Putamen (tissue), 1 donor: ENCODE results near the gene PGD.
A peak's percentile ranks its signal among the peaks of the same experiment; 100 is the strongest.

Experiments
- DNase-seq: peaks from one replicate; pipeline ENCODE4 v3.0.0-alpha.2; 2016; ENCODE audit warnings: low spot score

The PGD gene

GRCh38 chr1:10398734-10399443 is at the start of gene PGD:
Gene PGD, plus strand, starts transcription at chr1:10399064. Its CDS starts 54 bp downstream, at chr1:10399118.
- DNase-seq = peak; percentile 98

- no peak for DNase-seq
Observed at GRCh38 chr1:10353282-10353681, 45.6 kb upstream of the PGD start.

- DNase-seq = no peak
Observed at GRCh38 chr1:10353693-10354092, 45.2 kb upstream of the PGD start.

GRCh38 chr1:10360045-10360444 is 38.8 kb upstream of the PGD start:
- no peak for DNase-seq

GRCh38 chr1:10361515-10361914 is 37.3 kb upstream of the PGD start:
- DNase-seq = no peak

- DNase-seq = no peak
Observed at GRCh38 chr1:10368194-10368593, 30.7 kb upstream of the PGD start.

GRCh38 chr1:10374442-10374860 is 24.4 kb upstream of the PGD start:
- no peak for DNase-seq

- peak; percentile 39 for DNase-seq
Observed at GRCh38 chr1:10377365-10378029, 21.4 kb upstream of the PGD start.

GRCh38 chr1:10378081-10378841 is 20.6 kb upstream of the PGD start:
- DNase-seq = peak; percentile 45

- DNase-seq = no peak
Observed at GRCh38 chr1:10379101-10379620, 19.7 kb upstream of the PGD start.

GRCh38 chr1:10379676-10380075 is 19.2 kb upstream of the PGD start:
- no peak for DNase-seq

GRCh38 chr1:10380594-10381275 is 18.1 kb upstream of the PGD start:
- DNase-seq = peak; percentile 20

- DNase-seq = no peak
Observed at GRCh38 chr1:10383630-10384029, 15.2 kb upstream of the PGD start.

GRCh38 chr1:10384219-10384618 is 14.6 kb upstream of the PGD start:
- DNase-seq = no peak

GRCh38 chr1:10386761-10387676 is 11.8 kb upstream of the PGD start:
- no peak for DNase-seq

GRCh38 chr1:10387677-10388386 is 11.0 kb upstream of the PGD start:
- DNase-seq = peak; percentile 27

- DNase-seq = no peak
Observed at GRCh38 chr1:10388387-10388715, 10.5 kb upstream of the PGD start.

- no peak for DNase-seq
Observed at GRCh38 chr1:10389271-10389973, 9.4 kb upstream of the PGD start.

GRCh38 chr1:10396870-10397269 is 2.0 kb upstream of the PGD start:
- no peak for DNase-seq

GRCh38 chr1:10398278-10398733 is 558 bp upstream of the PGD start:
- DNase-seq = no peak
